Ovary (tissue), 9 donors: ENCODE results near the gene IWS1. TPM values are rescaled to one million over a fixed set of nuclear protein-coding genes. Genes with fewer than 3 reads are reported as not detected.

ENCODE experiments used
- DNase-seq, 5 donors: peaks; one replicate each; pipeline ENCODE4 v3.0.0-alpha.2; 2019 to 2020
- H3K27ac ChIP-seq, 2 donors: fragments of 200-600 bp; one replicate each; pipeline versions ENCODE4 v1.5.1 to v1.8.0; 2019 to 2022
- H3K27me3 ChIP-seq: fragments of 200-600 bp; one replicate; pipeline ENCODE4 v1.8.0; 2022
- H3K36me3 ChIP-seq: fragments of 200-600 bp; sonication (generic); one replicate; pipeline ENCODE4 v1.5.1; 2019
- H3K4me1 ChIP-seq: one replicate; pipeline ENCODE4 v1.8.1; 2013; ENCODE audit warnings: mild to moderate bottlenecking, moderate library complexity; ENCODE audit not compliant: insufficient read depth
- H3K4me3 ChIP-seq: fragments of 200-600 bp; sonication (generic); one replicate; pipeline ENCODE4 v1.5.1; 2017
- H3K9me3 ChIP-seq, 2 donors: fragments of 200-600 bp in 1 of 2; sonication (generic) in 1 of 2; one replicate each; pipeline versions ENCODE4 v1.5.1 to v1.8.1; 2013 to 2019; ENCODE audit warnings: mild to moderate bottlenecking in 1 of 2, moderate library complexity in 1 of 2
- EP300 ChIP-seq: sonication (generic); formaldehyde crosslinking; IDR thresholded peaks from one replicate; pipeline ENCODE4 v1.6.1; 2017; ENCODE audit warnings: antibody characterized with exemption
- POLR2A ChIP-seq: fragments of 450-650 bp; IDR thresholded peaks from one replicate; pipeline ENCODE4 v1.6.1; 2017; ENCODE audit warnings: antibody characterized with exemption, mild to moderate bottlenecking, moderate library complexity
- WGBS, 3 donors: extraction: QIAGEN DNeasy Blood & Tissue Kit in 1 of 3; methylation state at CpG; one replicate each; pipeline versions ENCODE4 v1.1.5 to v1.1.7; 2013 to 2017; 5-methylcytosine and 5-hydroxymethylcytosine counted together
- intact Hi-C, 4 donors: fragments of 100-400 bp; cut with DNase I; formaldehyde crosslinking; loops; one replicate each; pipeline versions ENCODE4 v1.11.0 to v1.15.1; 2022 to 2023
- polyA plus RNA-seq, 2 donors: library from polyadenylated mRNA; stranded (reverse); fragments of 200-250 nt in 1 of 2; fragments of 350-450 nt in 1 of 2; fragmentation: Illumina TruSeq in 1 of 2; extraction: RNeasy Lipid Tissue Mini Kit (QIAGEN cat#74804) in 1 of 2; gene quantifications; one replicate each; pipeline ENCODE4 v1.2.3, GENCODE V29; 2013 to 2014
- total RNA-seq, 7 donors: library from RNA; depleted of rRNA in 2 of 7; stranded (reverse); fragments of >200 nt in 2 of 7; fragmentation: NEBNext Ultra II Directional in 3 of 7; extraction: Animal tissue kit (Norgen Biotek cat#: 25700) in 3 of 7; gene quantifications; one replicate each; pipeline versions ENCODE4 v1.1.0 to v1.2.4, GENCODE V29; 2016 to 2023
- TF ChIP-seq, protein P1 (sequence below), 3 donors: fragments of 450-650 bp in 2 of 3; fragments of 200-600 bp in 1 of 3; IDR thresholded peaks; one replicate each; pipeline versions ENCODE4 v1.5.1 to v1.8.0; 2016 to 2022; ENCODE audit warnings: antibody characterized with exemption in 3 of 3, mild to moderate bottlenecking in 1 of 3
- donor health status: DM: no; HTN: no; CAD: no; lungs with moderate emphysema.
- donor health status: DM: no; HTN: no; CAD: no.
- donor health status: Bipolar disorder and iron deficiency.
- donor health status: DM: yes; HTN: yes; CAD: no.
- donor health status: DM: no; HTN: no; CAD: no.
- donor health status: DM: yes; HTN: yes; CAD: no.

IWS1 gene
- total and polyA plus RNA-seq, 9 donors = 13.9 to 29.0 (median 25.8) TPM

DNA sequence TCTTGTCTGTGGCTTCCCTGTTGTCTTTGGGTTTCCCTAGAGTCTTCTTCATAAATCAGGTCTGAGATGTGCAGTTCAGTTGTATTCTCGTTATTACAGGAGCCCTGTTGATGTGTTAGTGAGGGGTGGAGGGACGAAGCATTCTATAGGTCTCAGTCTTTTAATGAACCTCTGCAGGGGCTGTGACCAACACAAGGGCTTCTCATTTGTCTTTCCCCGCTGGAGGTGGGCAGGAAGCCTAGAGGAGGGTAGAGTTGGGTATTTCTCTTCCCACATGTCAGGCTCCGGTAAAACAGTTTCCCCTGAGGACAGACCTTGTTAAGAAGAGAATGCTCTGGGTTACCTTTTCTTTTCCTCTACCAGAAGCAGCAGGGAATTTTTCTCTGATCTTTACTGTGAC is 76.9 kb downstream of the IWS1 start:
- H3K36me3 ChIP-seq = no peaks in the 10 kb centered on the region
- intact Hi-C loops = no loop called here
- 88 to 91% (median 90%) methylated on average over 4 of the region's 4 CpGs for WGBS, 3 donors
- no peaks in the 10 kb centered on the region for H3K4me1 ChIP-seq
- TF ChIP-seq EP300 (no peak), POLR2A (no peak)
- TF ChIP-seq, protein P1, sequence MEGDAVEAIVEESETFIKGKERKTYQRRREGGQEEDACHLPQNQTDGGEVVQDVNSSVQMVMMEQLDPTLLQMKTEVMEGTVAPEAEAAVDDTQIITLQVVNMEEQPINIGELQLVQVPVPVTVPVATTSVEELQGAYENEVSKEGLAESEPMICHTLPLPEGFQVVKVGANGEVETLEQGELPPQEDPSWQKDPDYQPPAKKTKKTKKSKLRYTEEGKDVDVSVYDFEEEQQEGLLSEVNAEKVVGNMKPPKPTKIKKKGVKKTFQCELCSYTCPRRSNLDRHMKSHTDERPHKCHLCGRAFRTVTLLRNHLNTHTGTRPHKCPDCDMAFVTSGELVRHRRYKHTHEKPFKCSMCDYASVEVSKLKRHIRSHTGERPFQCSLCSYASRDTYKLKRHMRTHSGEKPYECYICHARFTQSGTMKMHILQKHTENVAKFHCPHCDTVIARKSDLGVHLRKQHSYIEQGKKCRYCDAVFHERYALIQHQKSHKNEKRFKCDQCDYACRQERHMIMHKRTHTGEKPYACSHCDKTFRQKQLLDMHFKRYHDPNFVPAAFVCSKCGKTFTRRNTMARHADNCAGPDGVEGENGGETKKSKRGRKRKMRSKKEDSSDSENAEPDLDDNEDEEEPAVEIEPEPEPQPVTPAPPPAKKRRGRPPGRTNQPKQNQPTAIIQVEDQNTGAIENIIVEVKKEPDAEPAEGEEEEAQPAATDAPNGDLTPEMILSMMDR (IDR thresholded peaks at IDR 0.05) = no peak
- H3K9me3 ChIP-seq = no peaks in the 10 kb centered on the region
- no peaks in the 10 kb centered on the region for H3K27me3 ChIP-seq
- H3K27ac ChIP-seq = no peak overlapping the region
- H3K4me3 ChIP-seq = no peak overlapping the region
- no peak for DNase-seq

DNA sequence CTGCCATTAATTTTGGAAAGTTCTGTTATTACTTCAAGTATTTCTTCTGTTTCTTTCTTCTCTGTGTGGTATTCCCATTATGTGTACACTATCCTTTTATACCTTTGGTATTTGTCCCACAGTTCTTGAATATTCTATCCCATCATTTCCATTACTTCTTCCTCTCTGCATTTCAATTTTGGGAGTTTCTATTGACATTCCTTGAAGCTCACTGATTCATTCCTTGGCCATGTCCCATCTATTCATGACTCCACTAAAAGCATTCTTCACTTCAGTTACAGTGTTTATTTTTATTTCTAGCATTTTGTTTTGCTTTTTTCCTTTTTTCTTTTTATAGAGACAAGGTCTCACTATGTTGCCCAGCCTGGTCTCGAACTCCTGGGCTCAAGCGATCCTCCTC is 77.8 kb downstream of the IWS1 start:
- Histone ChIP-seq H3K9me3 (no peaks in the 10 kb centered on the region), H3K4me3 (no peak overlapping the region), H3K27ac (no peak overlapping the region), H3K27me3 (no peaks in the 10 kb centered on the region), H3K36me3 (no peaks in the 10 kb centered on the region), H3K4me1 (no peaks in the 10 kb centered on the region)
- 75 to 83% (median 81%) methylated on average over 2 of the region's 2 CpGs for WGBS, 3 donors
- no peak for DNase-seq
- intact Hi-C loops = no loop called here
- no peak for TF ChIP-seq POLR2A

DNA sequence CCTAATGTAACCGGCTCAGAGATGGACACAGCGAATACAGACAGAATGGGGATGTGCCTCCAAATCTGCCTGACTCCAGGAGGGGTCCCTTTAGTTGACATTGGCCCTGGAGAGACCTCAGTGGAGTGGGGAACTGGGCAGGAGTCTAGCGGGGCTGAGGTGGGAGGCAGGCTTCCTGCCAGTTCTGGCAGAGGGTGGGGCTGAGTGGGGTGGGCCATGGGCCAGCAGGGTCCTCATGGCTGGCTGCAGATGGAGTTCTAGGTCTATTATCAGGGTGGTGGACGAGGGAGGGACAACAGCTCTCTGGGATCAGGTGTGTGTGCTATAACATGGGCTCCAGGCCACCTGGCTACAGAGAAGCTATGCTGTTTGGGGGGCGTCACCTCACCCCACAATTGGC is 86.9 kb downstream of the IWS1 start:
- TF ChIP-seq POLR2A (no peak), EP300 (no peak)
- TF ChIP-seq, protein P1 (IDR thresholded peaks at IDR 0.05) = no peak
- Histone ChIP-seq H3K27ac (no peak overlapping the region), H3K4me1 (no peaks in the 10 kb centered on the region), H3K27me3 (no peaks in the 10 kb centered on the region), H3K36me3 (no peaks in the 10 kb centered on the region), H3K4me3 (no peak overlapping the region), H3K9me3 (no peaks in the 10 kb centered on the region)
- no peak for DNase-seq
- intact Hi-C loops = no loop called here
- 69 to 78% (median 78%) methylated on average over 5 of the region's 5 CpGs for WGBS, 3 donors

DNA sequence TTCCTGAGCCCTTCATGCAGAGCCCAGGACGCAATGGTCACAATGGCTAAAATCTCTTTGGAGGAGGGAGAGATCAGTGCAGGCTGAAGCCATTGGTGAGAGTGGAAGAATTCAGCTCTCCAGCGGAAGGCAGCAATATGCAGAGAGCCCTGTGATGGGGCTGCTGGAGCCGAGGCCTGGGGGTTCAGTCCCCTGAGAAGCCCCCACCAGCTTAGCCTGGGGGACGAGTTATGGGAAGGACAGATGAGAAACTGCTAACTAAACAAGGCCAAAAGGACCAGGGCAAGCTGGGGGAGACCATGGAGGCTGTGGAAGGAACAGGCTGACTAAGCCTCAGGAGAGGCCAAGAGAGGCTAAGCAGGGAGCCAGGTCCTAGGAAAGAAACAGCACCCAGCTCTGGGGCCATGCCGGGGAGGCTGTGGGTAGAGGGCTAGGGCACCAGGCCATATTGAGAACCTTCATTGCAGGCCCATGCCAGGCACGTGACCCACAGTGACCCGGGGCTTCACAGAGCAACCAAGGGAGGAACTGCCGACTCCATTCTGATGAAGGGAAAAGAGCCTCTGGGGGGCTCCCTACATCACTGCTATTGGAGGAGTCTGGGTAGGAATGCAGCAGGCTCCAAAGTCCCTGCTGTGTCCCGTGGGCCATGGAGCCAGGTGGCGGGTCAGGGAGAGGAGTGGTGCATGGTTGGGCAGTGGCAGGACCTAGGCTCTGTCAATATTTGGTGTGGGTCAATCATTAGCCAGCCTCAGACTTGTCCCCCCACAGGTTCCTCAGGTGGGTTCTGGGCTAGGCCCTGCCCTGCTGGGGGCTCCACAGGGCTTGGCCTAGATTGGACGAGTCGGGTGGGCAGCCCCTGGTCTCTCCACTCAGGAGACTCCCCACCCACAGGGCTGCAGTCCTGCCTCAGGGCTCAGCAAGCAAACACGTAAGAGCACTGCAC is 88.2 kb downstream of the IWS1 start:
- TF ChIP-seq, protein P1 (IDR thresholded peaks at IDR 0.05) = no peak
- TF ChIP-seq EP300 (no peak), POLR2A (no peak)
- 82 to 89% (median 84%) methylated on average over 13 of the region's 13 CpGs for WGBS, 3 donors

DNA sequence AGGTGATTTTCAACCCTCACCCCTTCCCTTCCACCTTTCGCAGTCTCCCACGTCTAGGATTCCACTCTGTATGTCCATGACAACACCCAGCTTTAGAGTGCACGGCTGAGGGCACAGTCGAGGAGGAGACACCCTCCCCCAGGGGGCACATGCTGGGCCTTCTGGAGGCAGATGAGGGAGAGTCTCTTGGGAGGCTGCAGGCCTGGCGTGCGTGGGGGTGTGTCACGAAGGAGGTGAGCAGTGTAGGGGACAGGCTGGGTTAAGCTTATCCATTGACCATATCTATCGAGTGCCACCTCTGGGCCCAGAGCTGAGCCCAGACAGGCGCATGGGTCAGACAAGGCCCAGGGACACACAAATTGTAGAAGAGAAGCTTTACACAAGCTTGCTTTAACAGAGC is 89.2 kb downstream of the IWS1 start:
- no peaks in the 10 kb centered on the region for H3K36me3 ChIP-seq
- H3K27ac ChIP-seq = no peak overlapping the region
- TF ChIP-seq POLR2A = no peak
- TF ChIP-seq EP300 = no peak
- H3K27me3 ChIP-seq = no peaks in the 10 kb centered on the region
- intact Hi-C loops = no loop called here
- H3K4me3 ChIP-seq = no peak overlapping the region
- no peak for DNase-seq
- H3K4me1 ChIP-seq = no peaks in the 10 kb centered on the region
- 87 to 90% (median 88%) methylated on average over 9 of the region's 9 CpGs for WGBS, 3 donors
- H3K9me3 ChIP-seq = no peaks in the 10 kb centered on the region

More for the DNA sequence above, 88.2 kb downstream of the IWS1 start:
- Histone ChIP-seq H3K27me3 (no peaks in the 10 kb centered on the region), H3K4me1 (no peaks in the 10 kb centered on the region), H3K4me3 (no peak overlapping the region), H3K9me3 (no peaks in the 10 kb centered on the region), H3K27ac (no peak overlapping the region), H3K36me3 (no peaks in the 10 kb centered on the region)
- intact Hi-C loops = no loop called here
- DNase-seq = no peak
